GM19099 (cell line): ENCODE results near the gene ETV5.

ENCODE experiments used
- POLR2A ChIP-seq: IDR thresholded peaks from 3 replicates; pipeline ENCODE4 v1.6.1; 2011; ENCODE audit warnings: low read depth; ENCODE audit not compliant: insufficient read length; ENCODE audit errors: extremely low read depth

Gene ETV5

DNA sequence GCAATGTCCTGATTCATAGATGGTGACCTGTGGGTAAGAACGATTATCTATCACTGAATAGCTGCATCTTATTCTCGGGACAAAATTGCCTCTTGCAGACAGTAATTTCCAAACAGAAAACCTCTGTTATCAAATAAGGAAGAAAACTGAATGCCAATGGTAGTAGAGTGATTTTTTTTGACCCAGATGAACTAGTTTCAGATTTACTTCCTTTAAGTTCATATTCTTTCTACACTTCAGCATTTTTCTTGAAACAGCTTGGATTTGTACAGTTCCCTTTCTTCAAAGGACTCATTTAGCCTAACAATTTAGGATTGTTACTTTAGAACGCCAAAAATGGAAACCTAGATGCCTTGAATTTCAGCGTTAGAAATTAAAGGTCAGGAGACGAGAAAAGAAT, 14.6 kb downstream of the ETV5 start:
- TF ChIP-seq POLR2A, result no peak

DNA sequence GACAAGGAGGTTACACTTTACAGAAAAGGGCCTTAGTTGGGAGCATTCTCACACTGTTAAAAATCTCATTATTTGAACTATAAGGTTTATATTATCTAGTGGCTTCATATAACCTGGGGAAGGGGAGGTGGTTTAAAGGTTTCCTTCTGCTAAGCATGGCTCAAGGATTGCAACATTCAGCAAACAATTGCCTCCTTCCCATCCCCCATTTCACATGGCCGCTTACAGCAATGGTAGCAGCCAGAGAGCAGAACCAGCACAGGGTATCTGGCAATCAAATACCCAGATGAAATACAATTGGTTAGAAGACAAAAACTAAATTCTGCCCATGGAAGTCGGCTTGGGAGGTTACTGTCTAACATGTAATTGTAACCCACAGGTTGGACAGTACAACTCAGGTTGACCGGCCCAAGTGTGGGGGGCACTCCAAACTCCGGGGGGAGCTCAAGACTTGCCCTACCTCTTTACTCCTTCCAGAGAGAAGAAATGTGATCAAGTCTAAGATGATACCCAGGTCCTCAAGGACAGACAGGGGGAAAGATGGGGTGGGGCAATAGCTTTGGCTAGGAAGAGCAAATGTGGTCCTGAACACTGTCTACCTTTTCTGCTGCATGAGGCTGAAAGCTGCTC, 15.5 kb downstream of the ETV5 start:
- no peak for TF ChIP-seq POLR2A

DNA sequence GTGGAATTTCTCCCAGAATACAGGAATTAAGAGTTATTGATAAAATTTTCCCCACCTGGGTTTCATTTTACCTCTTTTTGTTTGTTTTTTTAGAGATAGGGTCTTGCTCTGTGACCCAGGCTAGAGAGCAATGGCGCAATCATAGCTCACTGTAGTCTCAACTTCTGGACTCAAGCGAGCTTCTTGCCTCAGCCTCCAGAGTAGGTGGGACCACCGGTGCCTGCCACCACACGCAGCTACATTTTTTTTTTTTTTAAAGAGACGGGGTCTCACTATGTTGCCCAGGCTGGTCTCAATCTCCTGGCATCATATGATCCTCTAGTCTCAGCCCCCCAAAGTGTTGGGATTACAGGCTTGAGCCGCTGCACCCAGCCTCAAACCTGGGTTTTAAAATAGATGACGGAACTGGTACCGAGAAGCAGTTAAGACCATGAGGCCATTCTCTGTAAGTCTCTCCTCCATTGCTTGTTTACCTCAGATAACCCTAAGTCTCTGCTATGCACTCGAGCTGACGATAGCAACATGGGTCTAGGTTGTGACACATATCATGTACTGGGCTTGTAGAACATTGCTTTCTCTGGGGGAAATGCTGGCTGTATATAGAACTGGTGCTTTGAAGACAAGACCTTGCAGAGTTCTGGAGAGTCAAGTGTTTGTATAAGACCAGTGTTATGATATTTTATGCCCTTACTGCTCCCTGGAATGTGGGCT, 16.4 kb downstream of the ETV5 start:
- no peak for TF ChIP-seq POLR2A

DNA sequence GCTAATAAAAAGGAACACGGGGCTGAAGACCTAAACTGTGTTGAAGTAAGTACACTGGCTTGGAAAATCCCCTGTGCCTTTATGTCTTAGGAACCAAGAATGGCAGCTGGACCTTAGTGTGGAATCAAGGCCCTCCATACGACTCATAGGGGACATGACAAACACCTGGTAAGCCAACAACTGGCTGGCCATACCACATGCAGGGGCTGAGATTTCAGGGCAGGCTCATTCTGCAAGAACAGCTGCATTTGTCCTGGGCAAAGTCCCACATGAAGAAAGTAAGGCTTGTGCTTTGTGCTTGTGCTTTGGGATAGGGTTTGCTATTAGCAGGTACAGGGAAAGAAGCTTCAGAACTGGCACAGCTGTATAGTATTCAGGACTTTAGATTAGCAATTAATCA, 18.0 kb downstream of the ETV5 start:
- no peak for TF ChIP-seq POLR2A

DNA sequence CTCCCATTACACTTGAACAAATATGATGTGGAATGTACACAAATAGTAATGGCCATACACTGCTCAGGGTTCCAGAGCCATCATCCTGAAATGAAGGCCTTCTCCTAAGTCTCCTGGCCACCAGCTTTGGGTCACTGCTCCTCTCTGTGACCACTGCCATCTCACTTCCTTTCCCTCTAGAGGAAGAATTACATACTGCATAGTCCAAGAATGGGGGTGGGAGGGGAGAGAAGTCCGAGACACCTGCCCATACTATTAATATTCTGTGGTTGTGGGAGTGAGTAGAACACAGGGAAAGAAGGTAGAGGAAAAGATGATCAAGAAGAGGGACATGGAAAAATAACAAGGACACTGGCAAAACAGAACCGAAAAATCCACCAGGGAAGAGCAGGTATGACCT, 20.6 kb downstream of the ETV5 start:
- TF ChIP-seq POLR2A, result no peak

DNA sequence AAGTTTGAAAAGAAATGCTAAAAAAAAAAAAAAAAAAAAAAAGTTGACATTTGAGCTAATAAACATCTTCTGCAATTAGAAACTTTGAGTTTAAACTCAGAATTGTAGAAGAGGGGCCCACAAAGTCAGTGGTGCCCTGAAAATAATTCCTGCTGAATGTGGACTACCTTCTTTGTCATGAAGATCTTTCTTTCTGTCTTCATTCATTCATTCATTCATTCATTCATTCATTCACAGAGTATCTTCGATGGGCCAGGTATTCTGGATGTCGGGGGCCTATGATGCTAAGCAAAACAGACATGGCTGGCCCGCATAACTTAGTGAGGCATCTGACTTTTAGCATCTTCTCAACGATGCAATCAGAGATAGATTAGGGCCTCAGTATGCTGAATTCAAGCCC, 24.6 kb downstream of the ETV5 start:
- no peak for TF ChIP-seq POLR2A

DNA sequence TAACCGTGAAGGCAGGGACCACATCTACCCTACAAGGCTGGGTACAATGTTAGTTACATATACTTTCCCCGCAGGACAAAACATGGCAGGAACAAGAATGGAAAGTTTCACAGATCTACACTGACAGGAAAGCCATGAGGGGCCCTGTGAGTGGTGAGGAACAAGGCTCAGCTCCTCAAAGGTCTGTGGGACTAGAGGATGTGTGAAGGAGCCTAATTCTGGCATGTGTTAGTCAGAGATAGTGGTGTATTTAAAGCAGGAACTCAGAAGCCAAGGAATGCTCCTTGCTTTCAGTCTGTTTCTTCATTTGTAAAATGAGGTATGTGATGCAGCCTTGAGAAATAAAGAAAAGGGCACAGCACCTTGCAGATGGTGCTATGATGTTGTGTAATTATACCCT, 25.1 kb downstream of the ETV5 start:
- TF ChIP-seq POLR2A, result no peak

DNA sequence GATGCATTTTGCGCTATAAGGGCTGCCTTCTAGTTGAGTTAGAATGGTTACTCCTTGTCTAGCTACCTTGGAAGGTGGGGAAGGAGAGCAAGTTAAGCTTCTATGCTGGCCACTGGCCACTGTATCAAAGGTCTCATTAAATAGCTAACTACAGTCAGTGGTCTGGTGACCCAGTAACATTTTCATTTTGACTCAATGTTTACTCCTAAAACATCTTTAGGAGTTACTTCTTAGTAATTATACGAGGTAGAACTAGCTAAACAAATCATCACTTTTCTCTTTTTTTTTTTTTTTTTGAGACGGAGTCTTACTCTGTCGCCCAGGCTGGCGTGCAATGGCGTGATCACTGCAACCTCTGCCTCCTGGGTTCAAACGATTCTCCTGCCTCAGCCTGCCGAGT, 26.7 kb downstream of the ETV5 start:
- TF ChIP-seq POLR2A, result no peak

DNA sequence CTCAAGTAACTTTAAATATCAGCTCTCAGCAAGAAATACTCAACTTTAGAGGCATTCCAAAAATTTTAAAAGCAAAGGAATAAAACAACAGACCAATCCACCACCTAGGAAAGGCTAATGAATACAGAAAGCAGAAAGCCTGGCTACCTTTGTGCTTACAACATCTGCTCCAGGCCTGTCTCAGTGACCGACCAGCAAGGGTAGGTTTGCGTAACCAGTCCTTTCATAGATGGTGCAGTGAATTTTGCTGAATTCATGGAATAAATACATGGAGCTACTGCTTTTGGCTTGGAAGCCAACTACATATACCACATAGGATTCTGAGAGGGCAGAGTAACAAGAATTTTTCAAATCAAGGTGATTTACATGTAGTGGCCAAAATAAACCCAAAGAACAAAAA, 27.2 kb downstream of the ETV5 start:
- no peak for TF ChIP-seq POLR2A

DNA sequence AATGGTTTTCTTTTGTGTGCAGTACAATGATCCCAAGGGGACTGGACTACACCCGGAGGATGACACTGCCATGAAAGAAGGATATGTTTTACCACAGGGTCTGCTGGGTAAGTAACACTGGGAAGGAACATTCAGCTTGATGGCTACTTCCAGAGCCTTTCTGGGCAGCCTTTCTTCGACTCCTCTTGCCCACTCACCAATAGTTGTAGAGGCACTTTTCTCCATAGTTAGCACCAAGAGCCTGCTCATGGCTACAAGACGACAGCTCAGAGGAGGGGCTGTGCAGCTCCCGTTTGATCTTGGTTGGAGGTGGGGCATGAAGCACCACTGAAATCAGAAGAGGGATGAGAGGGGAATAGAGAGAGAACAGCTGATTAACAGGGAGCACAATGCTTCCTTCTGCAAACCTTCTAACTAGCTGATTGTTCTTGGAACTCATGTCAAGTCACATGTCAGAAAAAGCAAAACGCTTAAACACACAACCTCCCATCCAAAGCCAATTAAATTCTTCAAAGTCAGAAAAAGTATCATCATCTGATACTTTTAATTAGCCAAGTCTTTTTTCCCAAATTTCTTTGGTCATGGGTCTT, 27.9 kb downstream of the ETV5 start:
- no peak for TF ChIP-seq POLR2A

DNA sequence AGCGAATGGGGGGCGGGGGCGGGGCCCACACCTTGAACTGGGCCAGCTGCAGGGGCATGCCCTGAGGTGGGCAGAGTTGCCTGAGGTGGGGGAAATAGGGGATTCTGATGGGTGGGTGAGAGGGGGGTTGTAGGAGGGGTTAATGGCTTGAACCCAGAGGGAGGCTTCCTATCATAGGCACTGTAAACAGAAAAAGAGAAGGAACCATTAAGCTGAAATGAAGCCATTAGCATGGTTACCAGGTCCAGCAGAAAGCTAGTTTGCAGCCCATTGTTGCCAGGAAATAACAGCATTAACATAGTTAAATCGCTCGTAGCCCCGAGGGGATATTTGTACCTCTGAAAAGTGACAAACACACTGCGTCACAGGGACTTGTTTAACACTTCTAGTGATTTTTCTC, 29.0 kb downstream of the ETV5 start:
- no peak for TF ChIP-seq POLR2A

DNA sequence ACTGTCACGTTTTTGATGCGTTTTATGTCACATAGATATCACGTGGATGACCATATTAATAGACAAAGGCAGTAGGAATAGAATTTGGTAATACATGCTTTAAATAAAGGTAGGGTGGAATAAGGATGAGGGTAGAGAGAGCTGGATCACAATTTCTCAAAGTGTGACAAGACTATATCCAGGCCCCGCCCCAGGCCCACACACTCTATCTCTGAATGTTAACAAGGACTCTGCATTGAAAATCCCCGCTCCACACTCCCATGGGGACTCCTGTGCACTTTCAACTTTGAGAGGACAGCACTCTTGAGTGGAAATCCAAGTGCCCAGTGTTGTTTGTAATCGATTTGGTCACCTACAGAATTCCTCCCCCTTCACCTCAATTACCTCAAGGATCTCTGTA, 31.4 kb downstream of the ETV5 start:
- TF ChIP-seq POLR2A, result no peak

DNA sequence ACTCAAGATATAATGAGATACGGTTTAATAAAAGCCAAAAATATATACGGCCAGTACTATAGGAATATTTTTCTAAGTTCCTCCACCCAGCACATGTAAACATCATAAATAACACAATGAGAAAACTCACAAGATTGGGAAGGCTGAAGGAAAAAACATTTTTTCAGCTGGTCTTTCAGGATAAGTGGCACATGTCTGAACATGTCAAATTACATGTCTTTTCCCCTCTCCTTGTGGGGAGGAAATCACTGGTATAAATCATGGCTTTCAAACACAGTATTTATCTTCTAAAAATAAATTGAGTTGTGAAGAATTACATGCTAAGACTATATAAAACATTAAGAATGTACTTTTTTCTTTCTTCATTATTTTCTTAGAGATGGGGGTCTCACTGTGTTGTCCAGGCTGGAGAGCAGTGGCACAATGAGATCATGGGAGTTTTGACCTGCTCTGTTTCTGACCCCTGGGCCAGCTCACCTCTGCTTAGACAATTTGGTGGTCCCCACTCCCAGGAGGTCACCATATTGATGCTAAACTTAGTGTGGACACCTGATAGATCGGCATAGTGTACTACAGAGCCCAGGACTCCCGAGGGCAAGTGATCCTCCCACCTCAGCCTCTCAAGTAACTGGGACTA, 32.8 kb downstream of the ETV5 start:
- no peak for TF ChIP-seq POLR2A

DNA sequence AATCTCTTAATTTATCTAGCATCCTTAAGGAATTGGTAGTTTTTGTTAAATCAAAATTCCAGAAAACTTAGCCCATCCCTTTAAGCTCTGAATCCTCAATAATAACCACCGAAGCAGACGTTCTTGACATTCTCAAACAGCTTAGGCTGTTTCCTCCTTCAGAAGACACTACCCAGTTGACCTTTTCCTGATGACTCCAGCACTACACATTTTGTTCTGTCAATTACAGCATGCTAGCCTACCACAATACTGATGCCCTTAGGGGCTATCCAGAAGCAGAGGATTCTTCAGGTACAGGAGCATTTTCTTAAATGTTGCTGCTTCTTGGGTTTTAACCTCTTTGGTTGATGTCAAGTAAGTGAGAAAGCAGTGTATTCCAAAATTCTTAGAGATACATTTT, 33.4 kb downstream of the ETV5 start:
- no peak for TF ChIP-seq POLR2A

DNA sequence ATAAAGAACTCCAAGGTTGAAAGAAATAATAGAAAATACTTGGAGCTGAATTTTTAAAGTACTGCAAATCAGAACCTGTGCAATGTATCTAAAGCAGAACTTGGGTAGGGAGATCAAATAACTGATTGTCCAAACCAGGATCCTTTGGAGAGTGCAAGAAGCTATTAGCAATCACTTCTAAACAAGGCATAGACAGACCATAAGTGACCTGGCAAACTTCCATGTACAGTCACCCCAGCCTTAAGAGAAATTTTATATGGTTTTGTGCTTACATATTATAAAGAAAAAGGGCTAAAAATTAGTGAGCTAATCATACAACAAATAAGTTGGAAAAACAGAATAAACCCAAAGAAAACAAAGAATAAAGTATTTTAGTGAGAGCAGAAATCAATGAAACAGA, 35.2 kb downstream of the ETV5 start:
- TF ChIP-seq POLR2A, result no peak

DNA sequence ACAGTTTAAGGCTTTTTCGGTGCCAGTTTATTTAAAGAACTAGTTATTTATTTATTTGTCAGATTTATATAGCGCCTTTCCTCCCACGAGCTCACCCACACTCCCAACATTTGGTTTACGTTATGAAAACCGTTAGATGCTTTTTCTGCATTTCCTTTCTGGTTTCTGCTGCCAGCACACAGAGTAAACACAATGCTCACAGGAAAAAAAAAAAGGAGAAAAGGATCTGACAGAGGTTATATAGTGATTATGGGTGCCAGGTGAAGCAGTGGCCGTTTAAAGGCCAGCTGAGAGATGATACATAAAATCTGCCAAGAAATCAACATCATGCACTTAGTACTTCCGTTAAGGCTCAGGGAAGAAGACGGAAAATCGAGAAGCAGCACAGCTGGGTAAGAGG, 37.9 kb downstream of the ETV5 start:
- TF ChIP-seq POLR2A, result no peak
